CD14-positive monocyte (primary cell): ENCODE data around the gene SYNPO2. TPM values are rescaled to one million over a fixed set of nuclear protein-coding genes. Genes with fewer than 3 reads are reported as not detected.

Experiments used
- DNase-seq, 3 donors: peaks; one replicate each; pipeline ENCODE4 v3.0.0-alpha.2; 2011 to 2022
- H2AFZ ChIP-seq: 2 replicates; pipeline ENCODE4 v1.6.0; 2012; ENCODE audit warnings: mild to moderate bottlenecking, low read depth, low read length, inconsistent platforms; ENCODE audit not compliant: insufficient read depth, poor library complexity, severe bottlenecking
- H3K27ac ChIP-seq, 2 donors: 1 replicate in 1 of 2; 2 replicates in 1 of 2; pipeline ENCODE4 v1.5.1; 2012 to 2013; ENCODE audit warnings: low read length in 2 of 2, control low read depth in 1 of 2, inconsistent platforms in 1 of 2, low read depth in 1 of 2, mild to moderate bottlenecking in 1 of 2
- H3K27me3 ChIP-seq, 2 donors: one replicate each; pipeline versions ENCODE4 v1.6.0 to v1.6.1; 2011 to 2013; ENCODE audit warnings: low read length in 2 of 2; ENCODE audit not compliant: control insufficient read depth in 2 of 2, insufficient read depth in 2 of 2
- H3K36me3 ChIP-seq, 2 donors: replicated peaks in 1 of 2; 1 replicate in 1 of 2; 2 replicates in 1 of 2; pipeline versions ENCODE4 v1.5.1 to v1.6.1; 2012 to 2013; ENCODE audit warnings: low read length in 2 of 2, control low read depth in 1 of 2, inconsistent platforms in 1 of 2, mild to moderate bottlenecking in 1 of 2; ENCODE audit not compliant: insufficient read depth in 2 of 2, control insufficient read depth in 1 of 2
- H3K4me1 ChIP-seq, 2 donors: 1 replicate in 1 of 2; 2 replicates in 1 of 2; pipeline versions ENCODE4 v1.5.1 to v1.6.1; 2012 to 2013; ENCODE audit warnings: low read length in 2 of 2, control low read depth in 1 of 2, inconsistent platforms in 1 of 2, mild to moderate bottlenecking in 1 of 2, moderate library complexity in 1 of 2; ENCODE audit not compliant: insufficient read depth in 2 of 2, control insufficient read depth in 1 of 2
- H3K4me2 ChIP-seq: replicated peaks from 2 replicates; pipeline ENCODE3; 2012; ENCODE audit warnings: low read length, moderate library complexity, mild to moderate bottlenecking; ENCODE audit not compliant: poor library complexity, severe bottlenecking; ENCODE audit errors: extremely low read depth
- H3K4me3 ChIP-seq, 3 experiments: fragments of 200-600 bp in 1 of 3; sonication (generic) in 1 of 3; replicated peaks in 1 of 3; 1 replicate in 2 of 3; 2 replicates in 1 of 3; pipeline ENCODE4 v1.5.1; 2011 to 2013; ENCODE audit warnings: low read length in 3 of 3, mild to moderate bottlenecking in 3 of 3, control low read depth in 2 of 3, low read depth in 2 of 3, inconsistent platforms in 1 of 3, moderate library complexity in 1 of 3
- H3K79me2 ChIP-seq: 2 replicates; pipeline ENCODE4 v1.6.0; 2012; ENCODE audit warnings: mild to moderate bottlenecking, control low read depth, inconsistent platforms, low read length, moderate library complexity; ENCODE audit not compliant: insufficient read depth
- H3K9ac ChIP-seq: 2 replicates; pipeline ENCODE4 v1.6.0; 2017; ENCODE audit warnings: low read length, mild to moderate bottlenecking; ENCODE audit not compliant: insufficient read depth, poor library complexity, severe bottlenecking
- H3K9me3 ChIP-seq, 2 donors: replicated peaks in 1 of 2; 1 replicate in 1 of 2; 2 replicates in 1 of 2; pipeline versions ENCODE4 v1.5.1 to v1.6.1; 2012 to 2013; ENCODE audit warnings: low read length in 2 of 2, control low read depth in 1 of 2; ENCODE audit not compliant: control insufficient read depth in 1 of 2, insufficient read depth in 1 of 2
- H4K20me1 ChIP-seq: 2 replicates; pipeline ENCODE4 v1.6.0; 2012; ENCODE audit warnings: mild to moderate bottlenecking, low read length, control low read depth, moderate library complexity; ENCODE audit not compliant: insufficient read depth
- H3K27ac Mint-ChIP-seq, 7 donors: one replicate each; pipeline ENCODE4 v1.8.0; 2020; ENCODE audit warnings: mild to moderate bottlenecking in 7 of 7, mixed read lengths in 7 of 7, moderate library complexity in 6 of 7, inconsistent platforms in 2 of 7
- H3K27me3 Mint-ChIP-seq, 3 donors: one replicate each; pipeline ENCODE4 v1.8.0; 2021 to 2022; ENCODE audit warnings: low read depth in 3 of 3, mild to moderate bottlenecking in 3 of 3, mixed read lengths in 3 of 3, moderate library complexity in 3 of 3, inconsistent platforms in 1 of 3
- H3K36me3 Mint-ChIP-seq, 2 donors: one replicate each; pipeline ENCODE4 v1.8.0; 2020; ENCODE audit warnings: mixed read lengths in 2 of 2, inconsistent platforms in 1 of 2, mild to moderate bottlenecking in 1 of 2
- H3K4me1 Mint-ChIP-seq: one replicate; pipeline ENCODE4 v1.8.0; 2020; ENCODE audit warnings: mild to moderate bottlenecking, mixed read lengths
- H3K4me3 Mint-ChIP-seq, 2 donors: one replicate each; pipeline ENCODE4 v1.8.0; 2020; ENCODE audit warnings: mild to moderate bottlenecking in 2 of 2, mixed read lengths in 2 of 2, moderate library complexity in 1 of 2
- H3K9me3 Mint-ChIP-seq, 7 donors: one replicate each; pipeline ENCODE4 v1.8.0; 2020 to 2022; ENCODE audit warnings: mixed read lengths in 7 of 7, mild to moderate bottlenecking in 6 of 7, moderate library complexity in 6 of 7, inconsistent platforms in 2 of 7
- CTCF ChIP-seq: fragments of 200-600 bp; IDR thresholded peaks from one replicate; pipeline ENCODE4 v1.8.0; 2022; ENCODE audit warnings: antibody characterized with exemption, mild to moderate bottlenecking
- WGBS: methylation state at CpG from one replicate; pipeline ENCODE4 v1.1.5; 2013; ENCODE audit warnings: missing lambda C conversion rate; ENCODE audit not compliant: insufficient coverage; 5-methylcytosine and 5-hydroxymethylcytosine counted together
- intact Hi-C, 2 donors: fragments of 100-400 bp; cut with micrococcal nuclease; formaldehyde crosslinking; loops; one replicate each; pipeline versions ENCODE4 v1.15.0 to v1.15.1; 2023
- polyA plus RNA-seq, 3 donors: library from polyadenylated mRNA; depleted of rRNA in 1 of 3; unstranded in 2 of 3; stranded (reverse) in 1 of 3; fragments of 300-500 nt in 2 of 3; fragments of >200 nt in 1 of 3; fragmentation: Illumina TruSeq in 2 of 3; gene quantifications; 1 replicate in 2 of 3; 2 replicates in 1 of 3; pipeline ENCODE4 v1.2.3, GENCODE V29; 2012 to 2021

SYNPO2 gene
- polyA plus RNA-seq, 3 donors = 0.04 TPM; not detected in 2

DNA sequence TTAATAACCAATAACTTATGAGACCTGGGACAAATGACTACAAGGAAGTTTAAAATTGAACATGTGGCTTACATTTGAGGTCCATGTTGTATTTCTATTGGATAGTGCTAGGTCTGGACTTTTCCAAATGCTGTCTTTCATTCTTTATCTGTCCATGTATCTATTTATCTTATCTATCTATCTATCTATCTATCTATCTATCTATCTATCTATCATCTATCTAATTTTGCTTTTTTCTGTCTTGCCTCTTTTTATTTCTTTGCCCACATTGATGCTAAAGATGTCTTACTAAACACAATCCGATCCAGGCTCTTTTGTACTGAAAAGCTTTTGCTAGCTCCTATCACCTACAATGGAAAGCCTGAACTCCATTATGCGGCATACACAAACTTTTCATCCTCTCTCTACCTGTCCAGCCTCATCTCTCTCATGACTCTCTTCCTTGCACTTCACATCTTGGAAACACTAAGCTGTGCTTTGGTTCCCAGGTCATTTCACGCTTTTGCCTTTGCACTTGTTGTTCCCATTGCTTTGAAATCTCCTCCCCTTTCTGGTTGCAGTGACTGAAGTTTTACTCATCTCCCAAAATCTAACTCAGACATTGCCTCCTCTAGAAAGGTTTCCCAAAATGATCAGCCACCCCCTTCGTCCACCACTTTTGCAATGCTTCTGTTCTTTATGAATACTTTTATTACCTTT is 107.2 kb downstream of the SYNPO2 start:
- no peak for DNase-seq
- Histone ChIP-seq H2AFZ (no peak overlapping the region), H3K36me3 (no peaks in the 10 kb centered on the region), H3K4me1 (peaks cover 10% of the 10 kb centered on the region in 2 donors), H4K20me1 (no peaks in the 10 kb centered on the region), H3K27ac (no peak overlapping the region), H3K4me3 (no peak overlapping the region), H3K27me3 (no peaks in the 10 kb centered on the region), H3K9me3 (no peaks in the 10 kb centered on the region), H3K9ac (no peak overlapping the region), H3K79me2 (no peaks in the 10 kb centered on the region), H3K4me2 (no peak overlapping the region)
- H3K4me3 Mint-ChIP-seq = no peak overlapping the region
- peaks cover 0 to 3% (median 0%) of the 10 kb centered on the region in 3 donors for H3K27me3 Mint-ChIP-seq
- H3K9me3 Mint-ChIP-seq = no peaks in the 10 kb centered on the region
- no peak for TF ChIP-seq CTCF
- H3K4me1 Mint-ChIP-seq = peaks cover 15% of the 10 kb centered on the region
- no peak overlapping the region for H3K27ac Mint-ChIP-seq
- 100% methylated on average over 3 of the region's 4 CpGs for WGBS
- H3K36me3 Mint-ChIP-seq = no peaks in the 10 kb centered on the region
- intact Hi-C loops = loop anchor here in 1 of 2 donors (5.0 kb wide), 1 partner anchor 36 kb away; no protein-coding TSS in a partner anchor

DNA sequence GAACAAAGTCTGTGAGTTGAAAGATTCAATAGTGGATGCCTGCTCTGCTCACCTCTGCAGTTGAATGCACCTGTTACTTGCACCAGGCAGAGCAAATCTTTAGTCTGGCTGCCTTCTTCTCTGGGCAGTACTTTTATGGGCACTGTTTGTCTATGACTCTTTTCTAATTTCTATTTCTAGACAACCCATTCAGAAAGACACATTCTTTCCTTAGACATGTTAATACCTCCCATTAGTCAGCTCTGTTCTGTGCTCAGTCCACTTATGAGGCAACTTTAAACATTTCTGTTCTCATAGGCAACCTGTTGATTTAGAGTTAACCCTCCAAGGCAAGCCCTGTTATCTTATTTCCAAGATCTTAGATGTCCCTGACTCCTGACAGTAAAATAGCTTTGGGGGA is 108.9 kb downstream of the SYNPO2 start:
- H3K4me3 ChIP-seq = no peak overlapping the region
- no peak overlapping the region for H3K4me2 ChIP-seq
- no peak for TF ChIP-seq CTCF
- H3K36me3 ChIP-seq = no peaks in the 10 kb centered on the region
- H3K4me3 Mint-ChIP-seq = no peak overlapping the region
- peaks cover 0 to 3% (median 2%) of the 10 kb centered on the region in 3 donors for H3K27me3 Mint-ChIP-seq
- no peak overlapping the region for H3K27ac Mint-ChIP-seq
- intact Hi-C loops = loop anchor here in 1 of 2 donors (5.0 kb wide), 1 partner anchor 35 kb away; no protein-coding TSS in a partner anchor
- H3K36me3 Mint-ChIP-seq = peaks cover 0 to under 1% of the 10 kb centered on the region in 2 donors
- H3K4me1 Mint-ChIP-seq = peaks cover 10% of the 10 kb centered on the region
- H3K4me1 ChIP-seq = peaks cover 5% of the 10 kb centered on the region in 2 donors
- H4K20me1 ChIP-seq = no peaks in the 10 kb centered on the region
- H3K9me3 Mint-ChIP-seq = peaks cover 0 to 4% (median 0%) of the 10 kb centered on the region in 7 donors
- no peaks in the 10 kb centered on the region for H3K9me3 ChIP-seq
- H3K9ac ChIP-seq = no peak overlapping the region
- DNase-seq = no peak
- no peaks in the 10 kb centered on the region for H3K79me2 ChIP-seq
- no peak overlapping the region for H2AFZ ChIP-seq
- no peaks in the 10 kb centered on the region for H3K27me3 ChIP-seq
- H3K27ac ChIP-seq = no peak overlapping the region
